ENCODE measurements around the gene PPP2R3A. TPM values are rescaled to one million over a fixed set of nuclear protein-coding genes. Genes with fewer than 3 reads are reported as not detected.
A peak's percentile ranks its signal among the peaks of the same experiment; 100 is the strongest.
"Not testable (repeated sequence)": the region's sequence is repeated elsewhere in the genome, so short reads cannot be mapped to it uniquely, and the experiment has no call there.

The PPP2R3A gene
- total and polyA plus RNA-seq, 2 of the 13 experiments (the other 11 are each of a cell fraction or from before 2014, with no cell fraction given): 0.07 to 0.12 TPM

DNA sequence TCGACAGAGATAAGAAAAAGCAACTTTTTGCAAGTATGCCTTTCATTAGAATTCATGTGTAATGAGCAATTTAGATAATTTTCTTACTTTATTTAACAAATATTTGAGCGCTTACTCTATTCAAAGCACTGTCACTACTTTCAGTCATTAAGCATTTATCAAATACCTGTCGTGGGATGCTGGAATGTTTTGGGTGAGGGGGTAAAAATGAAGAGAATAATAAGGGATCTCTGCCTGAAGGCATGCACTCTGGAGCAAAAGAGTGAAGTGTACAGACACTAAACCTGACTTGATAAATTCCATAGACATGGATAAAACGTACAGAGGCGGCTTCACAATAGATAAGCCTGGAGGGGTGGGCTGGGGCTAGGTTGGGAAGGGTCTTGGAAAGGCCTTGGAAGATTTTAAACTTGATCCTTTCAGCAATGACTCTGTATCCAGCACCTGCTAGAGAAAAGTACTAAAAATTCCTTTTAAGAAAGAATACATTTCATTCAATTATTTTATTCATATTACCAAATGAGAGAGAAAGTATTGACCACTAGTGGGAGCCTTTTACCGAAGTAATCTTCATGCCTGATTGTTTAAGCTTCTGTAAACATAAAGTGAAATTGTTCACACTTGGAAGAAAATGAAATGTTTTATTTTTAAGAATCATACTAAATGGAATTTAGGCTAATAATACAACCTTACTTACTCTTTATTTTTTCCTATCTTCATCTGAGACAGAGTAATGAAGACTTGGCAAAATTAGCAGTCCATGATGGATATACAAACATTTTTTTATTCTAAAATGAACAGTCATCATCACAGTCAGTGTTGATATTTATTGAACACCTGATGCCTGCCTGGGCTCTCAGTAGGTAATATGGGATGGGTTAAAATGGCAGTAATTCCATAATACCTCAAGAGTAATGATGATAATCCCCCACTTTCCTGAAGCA is 113.2 kb downstream of the PPP2R3A start (continued):
- TF ChIP-seq, protein P1, sequence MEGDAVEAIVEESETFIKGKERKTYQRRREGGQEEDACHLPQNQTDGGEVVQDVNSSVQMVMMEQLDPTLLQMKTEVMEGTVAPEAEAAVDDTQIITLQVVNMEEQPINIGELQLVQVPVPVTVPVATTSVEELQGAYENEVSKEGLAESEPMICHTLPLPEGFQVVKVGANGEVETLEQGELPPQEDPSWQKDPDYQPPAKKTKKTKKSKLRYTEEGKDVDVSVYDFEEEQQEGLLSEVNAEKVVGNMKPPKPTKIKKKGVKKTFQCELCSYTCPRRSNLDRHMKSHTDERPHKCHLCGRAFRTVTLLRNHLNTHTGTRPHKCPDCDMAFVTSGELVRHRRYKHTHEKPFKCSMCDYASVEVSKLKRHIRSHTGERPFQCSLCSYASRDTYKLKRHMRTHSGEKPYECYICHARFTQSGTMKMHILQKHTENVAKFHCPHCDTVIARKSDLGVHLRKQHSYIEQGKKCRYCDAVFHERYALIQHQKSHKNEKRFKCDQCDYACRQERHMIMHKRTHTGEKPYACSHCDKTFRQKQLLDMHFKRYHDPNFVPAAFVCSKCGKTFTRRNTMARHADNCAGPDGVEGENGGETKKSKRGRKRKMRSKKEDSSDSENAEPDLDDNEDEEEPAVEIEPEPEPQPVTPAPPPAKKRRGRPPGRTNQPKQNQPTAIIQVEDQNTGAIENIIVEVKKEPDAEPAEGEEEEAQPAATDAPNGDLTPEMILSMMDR (CRISPR knock-in tag; IDR thresholded peaks at IDR 0.05): peak; percentile 43; the same call in 1 of the 2 replicates
- TF ChIP-seq ZNF839 (CRISPR knock-in tag; IDR thresholded peaks at IDR 0.05; ENCODE audit: borderline replicate concordance): no peak
- 0 out of 2 replicates have a peak, but pooled peaks have one; percentile 18 for TF ChIP-seq SMC3 (IDR thresholded peaks at IDR 0.05; ENCODE audit: low read length)

DNA sequence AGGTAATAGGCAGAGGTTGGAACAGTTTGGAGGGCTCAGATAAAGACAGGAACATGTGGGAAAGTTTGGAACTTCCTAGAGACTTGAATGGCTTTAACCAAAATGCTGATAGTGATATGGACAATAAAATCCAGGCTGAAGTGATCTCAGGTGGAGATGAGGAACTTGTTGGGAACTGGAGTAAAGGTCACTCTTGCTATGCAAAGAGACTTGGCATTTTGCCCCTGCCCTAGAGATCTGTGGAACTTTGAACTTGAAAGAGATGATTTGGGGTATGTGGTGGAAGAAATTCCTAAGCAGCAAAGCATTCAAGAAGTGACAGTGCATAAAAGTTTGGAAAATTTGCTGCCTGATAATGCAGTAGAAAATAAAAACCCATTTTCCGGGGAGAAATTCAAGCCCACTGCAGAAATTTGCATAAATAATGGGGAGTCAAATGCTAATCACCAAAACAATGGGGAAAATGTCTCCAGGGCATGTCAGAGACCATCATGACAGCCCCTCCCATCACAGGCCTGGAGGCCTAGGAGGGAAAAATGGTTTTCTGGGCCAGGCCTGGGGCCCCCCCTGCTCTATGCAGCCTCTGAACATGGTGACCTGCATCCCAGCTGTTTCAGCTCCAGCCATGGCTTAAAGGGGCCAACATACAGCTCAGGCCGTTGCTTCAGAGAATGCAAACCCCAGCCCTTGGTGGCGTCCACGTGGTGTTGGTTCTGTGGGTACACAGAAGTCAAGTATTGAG is 118.3 kb downstream of the PPP2R3A start:
- DNase-seq (ENCODE audit: low spot score); in situ Hi-C loops (cut with HindIII; ENCODE audit: extremely low pct_ligation_motif_present, low pct_unique_long_range_greater_than_20kb); H3K4me1 ChIP-seq (ENCODE audit: insufficient read depth, low read length); ATAC-seq; BruUV-seq (replicated peaks); POLR2A ChIA-PET; H4K20me1 ChIP-seq (ENCODE audit: insufficient read depth, low read length); H3K27ac ChIP-seq (ENCODE audit: extremely low read length, insufficient read depth, low read length); FAIRE-seq; H3K9ac ChIP-seq (ENCODE audit: insufficient read depth, low read depth, low read length); H3K4me2 ChIP-seq (ENCODE audit: low read depth, low read length); H2AFZ ChIP-seq (ENCODE audit: low read length); H3K79me2 ChIP-seq (ENCODE audit: insufficient read depth, low read length); CTCF ChIA-PET (ENCODE audit: low intra/inter-chr PET ratio, low total read pairs); H3K27me3 ChIP-seq (ENCODE audit: control insufficient read depth in 1 of 2, insufficient read depth in 2 of 2, low read length in 2 of 2); H3K4me3 ChIP-seq (replicated peaks in 1 of 3; ENCODE audit: insufficient read depth in 1 of 3, low read depth in 2 of 3, low read length in 3 of 3); intact Hi-C loops (cut with micrococcal nuclease; ENCODE audit: unreplicated experiment); H3K36me3 ChIP-seq (replicated peaks in 1 of 2; ENCODE audit: control insufficient read depth in 1 of 2, insufficient read depth in 2 of 2, low read length in 2 of 2): not testable (repeated sequence)
- H3K9me3 ChIP-seq (ENCODE audit: low read length): peaks cover 19% of the 10 kb centered on the region; the same call in 1 of the 2 replicates
- 83% methylated on average over 3 of the region's 4 CpGs for WGBS (ENCODE audit: low lambda C conversion rate)

DNA sequence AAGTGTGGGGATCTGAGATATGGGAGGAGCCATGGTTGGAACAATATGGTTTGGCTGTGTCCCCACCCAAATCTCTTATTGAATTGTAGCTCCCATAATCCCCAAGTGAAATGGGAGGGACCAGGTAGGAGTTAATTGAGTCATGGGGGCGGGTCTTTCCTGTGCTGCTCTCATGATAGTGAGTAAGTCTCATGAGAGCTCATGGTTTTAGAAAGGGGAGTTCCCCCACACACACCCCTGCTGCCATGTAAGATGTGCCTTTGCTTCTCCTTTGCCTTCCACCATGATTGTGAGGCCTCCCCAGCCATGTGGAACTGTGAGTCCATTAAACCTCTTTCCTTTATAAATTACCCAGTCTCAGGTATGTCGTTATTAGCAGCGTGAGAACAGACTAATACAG is 119.5 kb downstream of the PPP2R3A start:
- peaks cover 19% of the 10 kb centered on the region; the same call in 1 of the 2 replicates for H3K9me3 ChIP-seq (ENCODE audit: low read length)
- 68% methylated on average over 3 of the region's 3 CpGs for WGBS (ENCODE audit: low lambda C conversion rate)
- DNase-seq (ENCODE audit: low spot score); POLR2A ChIA-PET; ATAC-seq; in situ Hi-C loops (cut with HindIII; ENCODE audit: extremely low pct_ligation_motif_present, low pct_unique_long_range_greater_than_20kb); FAIRE-seq; H3K9ac ChIP-seq (ENCODE audit: insufficient read depth, low read depth, low read length); H3K4me2 ChIP-seq (ENCODE audit: low read depth, low read length); H4K20me1 ChIP-seq (ENCODE audit: insufficient read depth, low read length); H3K4me1 ChIP-seq (ENCODE audit: insufficient read depth, low read length); H3K27me3 ChIP-seq (ENCODE audit: control insufficient read depth in 1 of 2, insufficient read depth in 2 of 2, low read length in 2 of 2); intact Hi-C loops (cut with micrococcal nuclease; ENCODE audit: unreplicated experiment); H2AFZ ChIP-seq (ENCODE audit: low read length); CTCF ChIA-PET (ENCODE audit: low intra/inter-chr PET ratio, low total read pairs); BruUV-seq (replicated peaks); H3K79me2 ChIP-seq (ENCODE audit: insufficient read depth, low read length); H3K27ac ChIP-seq (ENCODE audit: extremely low read length, insufficient read depth, low read length); H3K36me3 ChIP-seq (replicated peaks in 1 of 2; ENCODE audit: control insufficient read depth in 1 of 2, insufficient read depth in 2 of 2, low read length in 2 of 2); H3K4me3 ChIP-seq (replicated peaks in 1 of 3; ENCODE audit: insufficient read depth in 1 of 3, low read depth in 2 of 3, low read length in 3 of 3): not testable (repeated sequence)

Data from HepG2 (cell line).